Measurements from ENCODE around the gene PGAP3.

PGAP3 gene

DNA sequence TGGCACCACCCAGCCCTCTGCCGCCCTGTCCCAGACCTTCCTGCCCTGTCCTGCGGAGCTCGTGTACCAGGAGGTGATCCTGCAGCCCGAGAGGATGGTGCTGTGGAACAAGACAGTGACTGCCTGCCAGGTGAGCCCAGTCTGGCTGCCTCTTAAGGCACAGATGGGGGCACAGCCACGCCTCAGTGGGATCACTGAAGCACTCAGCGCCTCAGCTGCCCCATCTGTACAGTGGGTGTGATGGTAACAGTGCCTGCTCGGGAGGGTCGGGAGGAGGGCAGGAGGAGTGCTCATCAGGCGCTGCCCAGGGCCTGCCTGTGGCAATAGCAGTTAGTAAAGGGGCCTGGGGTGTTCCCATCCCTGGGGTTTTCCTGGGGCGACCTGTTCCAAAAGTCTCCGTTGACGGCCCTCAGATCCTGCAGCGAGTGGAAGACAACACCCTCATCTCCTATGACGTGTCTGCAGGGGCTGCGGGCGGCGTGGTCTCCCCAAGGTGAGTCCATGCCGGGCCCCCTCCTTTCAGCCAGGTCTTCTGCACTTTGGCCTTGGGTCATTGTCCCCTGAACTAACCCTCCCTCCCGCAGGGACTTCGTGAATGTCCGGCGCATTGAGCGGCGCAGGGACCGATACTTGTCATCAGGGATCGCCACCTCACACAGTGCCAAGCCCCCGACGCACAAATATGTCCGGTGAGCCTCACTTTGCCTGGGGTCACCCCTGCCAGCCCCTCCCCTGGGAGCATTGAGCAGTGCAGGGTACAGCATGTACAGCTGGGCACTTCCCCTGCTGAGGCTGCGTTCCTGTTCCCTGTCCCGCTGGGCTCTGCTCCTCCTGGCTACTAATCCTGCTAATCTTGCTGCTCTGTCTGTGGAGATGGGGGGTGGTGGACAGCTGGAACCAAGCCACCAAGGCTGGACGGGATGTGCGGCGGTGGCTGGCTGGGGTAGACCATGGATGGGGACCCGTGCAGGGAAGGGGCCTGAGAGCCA lies 27.2 kb downstream of the PGAP3 start:
- TF ChIP-seq ZC3H10 (CRISPR knock-in tag; IDR thresholded peaks at IDR 0.05) (no peak), GLIS3 (CRISPR knock-in tag; IDR thresholded peaks at IDR 0.05) (no peak), ZNF565 (CRISPR knock-in tag; conservative IDR thresholded peaks at IDR 0.05; ENCODE audit: low read depth) (no peak)
- TF ChIP-seq, protein P1, sequence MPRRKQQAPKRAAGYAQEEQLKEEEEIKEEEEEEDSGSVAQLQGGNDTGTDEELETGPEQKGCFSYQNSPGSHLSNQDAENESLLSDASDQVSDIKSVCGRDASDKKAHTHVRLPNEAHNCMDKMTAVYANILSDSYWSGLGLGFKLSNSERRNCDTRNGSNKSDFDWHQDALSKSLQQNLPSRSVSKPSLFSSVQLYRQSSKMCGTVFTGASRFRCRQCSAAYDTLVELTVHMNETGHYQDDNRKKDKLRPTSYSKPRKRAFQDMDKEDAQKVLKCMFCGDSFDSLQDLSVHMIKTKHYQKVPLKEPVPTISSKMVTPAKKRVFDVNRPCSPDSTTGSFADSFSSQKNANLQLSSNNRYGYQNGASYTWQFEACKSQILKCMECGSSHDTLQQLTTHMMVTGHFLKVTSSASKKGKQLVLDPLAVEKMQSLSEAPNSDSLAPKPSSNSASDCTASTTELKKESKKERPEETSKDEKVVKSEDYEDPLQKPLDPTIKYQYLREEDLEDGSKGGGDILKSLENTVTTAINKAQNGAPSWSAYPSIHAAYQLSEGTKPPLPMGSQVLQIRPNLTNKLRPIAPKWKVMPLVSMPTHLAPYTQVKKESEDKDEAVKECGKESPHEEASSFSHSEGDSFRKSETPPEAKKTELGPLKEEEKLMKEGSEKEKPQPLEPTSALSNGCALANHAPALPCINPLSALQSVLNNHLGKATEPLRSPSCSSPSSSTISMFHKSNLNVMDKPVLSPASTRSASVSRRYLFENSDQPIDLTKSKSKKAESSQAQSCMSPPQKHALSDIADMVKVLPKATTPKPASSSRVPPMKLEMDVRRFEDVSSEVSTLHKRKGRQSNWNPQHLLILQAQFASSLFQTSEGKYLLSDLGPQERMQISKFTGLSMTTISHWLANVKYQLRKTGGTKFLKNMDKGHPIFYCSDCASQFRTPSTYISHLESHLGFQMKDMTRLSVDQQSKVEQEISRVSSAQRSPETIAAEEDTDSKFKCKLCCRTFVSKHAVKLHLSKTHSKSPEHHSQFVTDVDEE (CRISPR knock-in tag; IDR thresholded peaks at IDR 0.05) = no peak
- no peak for ATAC-seq

DNA sequence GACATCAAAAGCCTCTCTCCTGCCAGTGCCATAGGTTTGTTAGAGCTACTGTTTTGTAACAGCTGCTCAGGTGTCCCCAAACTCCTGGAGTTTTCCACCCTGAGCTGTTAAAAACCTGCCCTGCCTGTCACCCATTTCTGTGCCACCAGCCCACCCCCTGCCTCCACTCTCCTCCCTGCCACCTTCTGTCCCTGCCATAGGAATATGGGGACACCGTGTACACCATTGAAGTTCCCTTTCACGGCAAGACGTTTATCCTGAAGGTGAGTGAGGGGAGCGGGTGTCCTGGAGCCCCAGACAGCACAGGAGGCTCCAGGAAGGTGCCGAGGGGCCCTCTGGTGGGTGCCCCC lies 27.9 kb downstream of the PGAP3 start:
- ATAC-seq = no peak
- TF ChIP-seq TCF4 (CRISPR knock-in tag; IDR thresholded peaks at IDR 0.05; ENCODE audit: borderline replicate concordance) (no peak), ZNF8 (CRISPR knock-in tag; IDR thresholded peaks at IDR 0.05) (no peak), PATZ1 (CRISPR knock-in tag; IDR thresholded peaks at IDR 0.05; ENCODE audit: borderline replicate concordance) (no peak), ZFP3 (CRISPR knock-in tag; IDR thresholded peaks at IDR 0.05) (no peak), ZC3H10 (CRISPR knock-in tag; IDR thresholded peaks at IDR 0.05) (no peak), ARNTL (CRISPR knock-in tag; IDR thresholded peaks at IDR 0.05; ENCODE audit: borderline replicate concordance, low read depth) (no peak), RARB (CRISPR knock-in tag; IDR thresholded peaks at IDR 0.05) (no peak), ISL1 (CRISPR knock-in tag; IDR thresholded peaks at IDR 0.05) (no peak), OSR1 (CRISPR knock-in tag; IDR thresholded peaks at IDR 0.05) (no peak), CREB5 (CRISPR knock-in tag; IDR thresholded peaks at IDR 0.05; ENCODE audit: low read depth) (no peak), ESRRG (CRISPR knock-in tag; IDR thresholded peaks at IDR 0.05) (no peak), ZNF70 (CRISPR knock-in tag; IDR thresholded peaks at IDR 0.05) (no peak), CSRNP3 (CRISPR knock-in tag; IDR thresholded peaks at IDR 0.05) (no peak), SNAI2 (CRISPR knock-in tag; IDR thresholded peaks at IDR 0.05) (no peak), TOX (CRISPR knock-in tag; IDR thresholded peaks at IDR 0.05; ENCODE audit: borderline replicate concordance) (no peak), PPARA (CRISPR knock-in tag; IDR thresholded peaks at IDR 0.05; ENCODE audit: borderline replicate concordance) (no peak), CSDC2 (CRISPR knock-in tag; IDR thresholded peaks at IDR 0.05) (no peak), GLIS3 (CRISPR knock-in tag; IDR thresholded peaks at IDR 0.05) (no peak), POU6F1 (CRISPR knock-in tag; IDR thresholded peaks at IDR 0.05; ENCODE audit: borderline replicate concordance, low read depth) (no peak)
- TF ChIP-seq, protein P1 (CRISPR knock-in tag; IDR thresholded peaks at IDR 0.05) = no peak

All from SK-N-SH treated with all-trans-retinoic acid at 6 μM for 48 hours (cell line).